A673 (cell line): ENCODE data around the gene APEH.
"Not testable (repeated sequence)": the region's sequence is repeated elsewhere in the genome, so short reads cannot be mapped to it uniquely, and the experiment has no call there.

Source experiments
- CTCF ChIP-seq: fragments of 300-800, 200-600 bp; sonication (generic); conservative IDR thresholded peaks from 2 replicates; pipeline ENCODE4 v1.5.1; 2017; ENCODE audit warnings: low read depth, mild to moderate bottlenecking, antibody characterized with exemption, low read length, moderate library complexity, mixed read lengths
- EZH2 ChIP-seq: fragments of 200-600 bp; sonication (generic); IDR thresholded peaks from 2 replicates; pipeline ENCODE4 v1.6.1; 2017; ENCODE audit warnings: borderline replicate concordance, low read depth, mild to moderate bottlenecking, mixed read lengths, antibody characterized with exemption, low read length; ENCODE audit not compliant: poor library complexity, severe bottlenecking

- TF ChIP-seq EZH2, CTCF: not testable (repeated sequence)
These were observed 11.0 kb downstream of the APEH start for GRCh38 chr3:49685103-49685502.
